OCI-LY1 (cell line): ENCODE measurements around the gene BACH1.

Source experiments
- CTCF ChIP-seq: fragments of 200-600 bp; sonication (generic), shearing (Covaris generic); IDR thresholded peaks from 2 replicates; pipeline ENCODE4 v1.5.1; 2017; ENCODE audit warnings: mild to moderate bottlenecking, antibody characterized with exemption, low read length, moderate library complexity, mixed read lengths
- EZH2 ChIP-seq: fragments of 200-600 bp; sonication (generic), shearing (Covaris generic); IDR thresholded peaks from 2 replicates; pipeline ENCODE4 v1.8.0; 2017; ENCODE audit warnings: borderline replicate concordance, mixed run types, mild to moderate bottlenecking, antibody characterized with exemption, low read length, moderate library complexity, mixed read lengths

- no peak for TF ChIP-seq CTCF
- no peak for TF ChIP-seq EZH2
These were observed 53.0 kb downstream of the BACH1 start for GRCh38 chr21:29351691-29352090.
